Endodermal cell (in vitro differentiated cells): ENCODE measurements around the gene ARVCF. TPM values are rescaled to one million over a fixed set of nuclear protein-coding genes. Genes with fewer than 3 reads are reported as not detected.

Experiments used
- DNase-seq: peaks from one replicate; pipeline ENCODE4 v3.0.0-alpha.2; 2017
- H3K27ac ChIP-seq: 2 replicates; pipeline ENCODE4 v1.5.1; 2013; ENCODE audit warnings: mild to moderate bottlenecking, low read depth, low read length, moderate library complexity
- H3K27me3 ChIP-seq: 2 replicates; pipeline ENCODE4 v1.6.1; 2013; ENCODE audit warnings: mild to moderate bottlenecking, low read length, moderate library complexity; ENCODE audit not compliant: insufficient read depth, control insufficient read depth, poor library complexity, severe bottlenecking
- H3K36me3 ChIP-seq: 2 replicates; pipeline ENCODE4 v1.7.0; 2013; ENCODE audit warnings: mild to moderate bottlenecking, low read length, moderate library complexity; ENCODE audit not compliant: control insufficient read depth, insufficient read depth
- H3K4me1 ChIP-seq: one replicate; pipeline ENCODE4 v1.7.0; 2013; ENCODE audit warnings: low read length; ENCODE audit not compliant: control insufficient read depth, insufficient read depth
- H3K4me3 ChIP-seq: 2 replicates; pipeline ENCODE4 v1.5.1; 2013; ENCODE audit warnings: mild to moderate bottlenecking, low read length, moderate library complexity
- H3K9ac ChIP-seq: 2 replicates; pipeline ENCODE4 v1.6.1; 2013; ENCODE audit warnings: mild to moderate bottlenecking, low read length, moderate library complexity; ENCODE audit not compliant: poor library complexity, severe bottlenecking; ENCODE audit errors: extremely low read depth
- H3K9me3 ChIP-seq: 2 replicates; pipeline ENCODE4 v1.6.1; 2013; ENCODE audit warnings: mild to moderate bottlenecking, low read length, moderate library complexity; ENCODE audit not compliant: control insufficient read depth
- H3K27ac Mint-ChIP-seq: 2 replicates; pipeline ENCODE4 v1.8.0; 2020; ENCODE audit warnings: mixed read lengths
- H3K27me3 Mint-ChIP-seq: 2 replicates; pipeline ENCODE4 v1.8.0; 2021; ENCODE audit warnings: mild to moderate bottlenecking, mixed read lengths; ENCODE audit not compliant: insufficient read depth
- H3K36me3 Mint-ChIP-seq: 2 replicates; pipeline ENCODE4 v1.8.0; 2020; ENCODE audit warnings: low read depth, mixed read lengths
- H3K4me1 Mint-ChIP-seq: 2 replicates; pipeline ENCODE4 v1.8.0; 2020; ENCODE audit warnings: mixed read lengths
- H3K4me3 Mint-ChIP-seq: 2 replicates; pipeline ENCODE4 v1.8.0; 2020; ENCODE audit warnings: mild to moderate bottlenecking, moderate library complexity, mixed read lengths
- H3K9me3 Mint-ChIP-seq: 2 replicates; pipeline ENCODE4 v1.8.0; 2020; ENCODE audit warnings: mild to moderate bottlenecking, mixed read lengths
- CTCF ChIP-seq: fragments of 200-600 bp; sonication (generic); conservative IDR thresholded peaks from 2 replicates; pipeline ENCODE4 v1.5.0; 2021; ENCODE audit warnings: antibody characterized with exemption, mild to moderate bottlenecking
- WGBS, 2 experiments: methylation state at CpG; one replicate each; pipeline versions ENCODE4 v1.1.5 to v1.1.7; 2013; ENCODE audit warnings: missing lambda C conversion rate in 2 of 2, mixed read lengths in 1 of 2; ENCODE audit not compliant: insufficient coverage in 1 of 2, insufficient read length in 1 of 2; 5-methylcytosine and 5-hydroxymethylcytosine counted together
- total RNA-seq, 2 donors: library from RNA; stranded (reverse); fragmentation: NEBNext Ultra II Directional in 1 of 2; extraction: Animal tissue kit (Norgen Biotek cat#: 25700) in 1 of 2; gene quantifications; 2 replicates in 1 of 2; 3 replicates in 1 of 2; pipeline ENCODE4 v1.2.1, GENCODE V29; 2021

Gene ARVCF
- total RNA-seq, 2 donors from 2014 or later, result 48.3 to 61.3 TPM

- no peaks in the 10 kb centered on the region for H3K9me3 Mint-ChIP-seq
- no peak for TF ChIP-seq CTCF
- no peak overlapping the region for H3K27ac ChIP-seq
- DNase-seq, result no peak
- H3K9me3 ChIP-seq, result no peaks in the 10 kb centered on the region
- 89 to 93% methylated on average over 9 to 12 of the region's 12 CpGs for WGBS, 2 experiments
- no peak overlapping the region for H3K27ac Mint-ChIP-seq
- no peaks in the 10 kb centered on the region for H3K27me3 ChIP-seq
- H3K36me3 ChIP-seq, result no peaks in the 10 kb centered on the region
- no peak overlapping the region for H3K4me3 ChIP-seq
- no peak overlapping the region for H3K4me3 Mint-ChIP-seq
- no peak overlapping the region for H3K9ac ChIP-seq
- peaks cover 1% of the 10 kb centered on the region for H3K4me1 Mint-ChIP-seq
- H3K4me1 ChIP-seq, result no peaks in the 10 kb centered on the region
- no peaks in the 10 kb centered on the region for H3K27me3 Mint-ChIP-seq
- peaks cover 13% of the 10 kb centered on the region for H3K36me3 Mint-ChIP-seq
These were observed 10.5 kb upstream of the ARVCF start for GRCh38 chr22:20026996-20027601.

- 97% methylated on average over 12 to 13 of the region's 13 CpGs for WGBS, 2 experiments
- Mint-ChIP-seq H3K4me3 (no peak overlapping the region), H3K27ac (no peak overlapping the region), H3K27me3 (no peaks in the 10 kb centered on the region), H3K36me3 (peaks cover 13% of the 10 kb centered on the region), H3K4me1 (peaks cover 6% of the 10 kb centered on the region), H3K9me3 (no peaks in the 10 kb centered on the region)
- TF ChIP-seq CTCF, result no peak
- no peak overlapping the region for H3K4me3 ChIP-seq
- H3K36me3 ChIP-seq, result no peaks in the 10 kb centered on the region
- no peaks in the 10 kb centered on the region for H3K27me3 ChIP-seq
- H3K4me1 ChIP-seq, result peaks cover 5% of the 10 kb centered on the region
- H3K27ac ChIP-seq, result no peak overlapping the region
- H3K9me3 ChIP-seq, result no peaks in the 10 kb centered on the region
- H3K9ac ChIP-seq, result no peak overlapping the region
- DNase-seq, result no peak
These were observed 9.7 kb upstream of the ARVCF start for GRCh38 chr22:20026204-20026908.

- no peak overlapping the region for H3K9ac ChIP-seq
- 83 to 94% methylated on average over 11 to 13 of the region's 13 CpGs for WGBS, 2 experiments
- no peaks in the 10 kb centered on the region for H3K27me3 ChIP-seq
- DNase-seq, result no peak
- H3K27me3 Mint-ChIP-seq, result peaks cover under 1% of the 10 kb centered on the region
- no peak for TF ChIP-seq CTCF
- H3K4me3 Mint-ChIP-seq, result no peak overlapping the region
- H3K36me3 ChIP-seq, result no peaks in the 10 kb centered on the region
- H3K27ac ChIP-seq, result no peak overlapping the region
- peaks cover 13% of the 10 kb centered on the region for H3K36me3 Mint-ChIP-seq
- no peak overlapping the region for H3K4me3 ChIP-seq
- H3K27ac Mint-ChIP-seq, result no peak overlapping the region
- peaks cover 6% of the 10 kb centered on the region for H3K4me1 Mint-ChIP-seq
- no peaks in the 10 kb centered on the region for H3K9me3 Mint-ChIP-seq
- peaks cover 5% of the 10 kb centered on the region for H3K4me1 ChIP-seq
- no peaks in the 10 kb centered on the region for H3K9me3 ChIP-seq
These were observed 9.0 kb upstream of the ARVCF start for GRCh38 chr22:20025401-20026203.
